Measurements from ENCODE around the gene ITPR1. TPM values are rescaled to one million over a fixed set of nuclear protein-coding genes. Genes with fewer than 3 reads are reported as not detected.
"Not testable (repeated sequence)": the region's sequence is repeated elsewhere in the genome, so short reads cannot be mapped to it uniquely, and the experiment has no call there.

ITPR1 gene
- total RNA-seq, 2 donors from 2014 or later: 5.9 TPM

- DNase-seq: no peak
- Mint-ChIP-seq H3K4me3 (no peak overlapping the region), H3K27ac (no peak overlapping the region), H3K36me3 (ENCODE audit: low read depth) (no peaks in the 10 kb centered on the region), H3K4me1 (peaks cover 15% of the 10 kb centered on the region), H3K27me3 (ENCODE audit: insufficient read depth) (peaks cover 46% of the 10 kb centered on the region), H3K9me3 (no peaks in the 10 kb centered on the region)
- H3K36me3 ChIP-seq (ENCODE audit: control insufficient read depth, insufficient read depth, low read length): no peaks in the 10 kb centered on the region
- no peak for TF ChIP-seq CTCF (conservative IDR thresholded peaks at IDR 0.05)
- no peak overlapping the region for H3K4me3 ChIP-seq (ENCODE audit: low read length)
- no peaks in the 10 kb centered on the region for H3K4me1 ChIP-seq (ENCODE audit: control insufficient read depth, insufficient read depth, low read length)
- H3K9me3 ChIP-seq (ENCODE audit: control insufficient read depth, low read length): no peaks in the 10 kb centered on the region
- no peak overlapping the region for H3K27ac ChIP-seq (ENCODE audit: low read depth, low read length)
- no peak overlapping the region for H3K9ac ChIP-seq (ENCODE audit: extremely low read depth, low read length, poor library complexity, severe bottlenecking)
- WGBS, 2 experiments (ENCODE audit: insufficient coverage in 1 of 2, insufficient read length in 1 of 2): 84 to 96% methylated on average over 3 to 4 of the region's 4 CpGs
- H3K27me3 ChIP-seq (ENCODE audit: control insufficient read depth, insufficient read depth, low read length, poor library complexity, severe bottlenecking): peaks cover 38% of the 10 kb centered on the region
Observed at GRCh38 chr3:4589475-4590097, 96.4 kb downstream of the ITPR1 start.

GRCh38 chr3:4590849-4591248 is 97.7 kb downstream of the ITPR1 start:
- 60 to 92% methylated on average over 2 of the region's 2 CpGs for WGBS, 2 experiments (ENCODE audit: insufficient coverage in 1 of 2, insufficient read length in 1 of 2)
- H3K36me3 ChIP-seq (ENCODE audit: control insufficient read depth, insufficient read depth, low read length); DNase-seq; H3K4me1 ChIP-seq (ENCODE audit: control insufficient read depth, insufficient read depth, low read length); H3K27ac Mint-ChIP-seq; H3K9ac ChIP-seq (ENCODE audit: extremely low read depth, low read length, poor library complexity, severe bottlenecking); H3K27ac ChIP-seq (ENCODE audit: low read depth, low read length); H3K9me3 ChIP-seq (ENCODE audit: control insufficient read depth, low read length); H3K9me3 Mint-ChIP-seq; H3K36me3 Mint-ChIP-seq (ENCODE audit: low read depth); H3K4me3 ChIP-seq (ENCODE audit: low read length); H3K4me3 Mint-ChIP-seq: not testable (repeated sequence)
- peaks cover 31% of the 10 kb centered on the region for H3K27me3 ChIP-seq (ENCODE audit: control insufficient read depth, insufficient read depth, low read length, poor library complexity, severe bottlenecking)
- peaks cover 12% of the 10 kb centered on the region for H3K4me1 Mint-ChIP-seq
- H3K27me3 Mint-ChIP-seq (ENCODE audit: insufficient read depth): peaks cover 45% of the 10 kb centered on the region

GRCh38 chr3:4591669-4592068 is 98.5 kb downstream of the ITPR1 start:
- whole genome bisulfite sequencing, 2 experiments (ENCODE audit: insufficient coverage in 1 of 2, insufficient read length in 1 of 2): 78 to 96% methylated on average over 3 of the region's 3 CpGs
- Mint-ChIP-seq H3K27ac (no peak overlapping the region), H3K4me3 (no peak overlapping the region), H3K36me3 (ENCODE audit: low read depth) (no peaks in the 10 kb centered on the region), H3K27me3 (ENCODE audit: insufficient read depth) (peaks cover 39% of the 10 kb centered on the region), H3K9me3 (no peaks in the 10 kb centered on the region), H3K4me1 (peaks cover 15% of the 10 kb centered on the region)
- DNase-seq: no peak
- Histone ChIP-seq H3K27me3 (ENCODE audit: control insufficient read depth, insufficient read depth, low read length, poor library complexity, severe bottlenecking) (peaks cover 31% of the 10 kb centered on the region), H3K36me3 (ENCODE audit: control insufficient read depth, insufficient read depth, low read length) (no peaks in the 10 kb centered on the region), H3K9ac (ENCODE audit: extremely low read depth, low read length, poor library complexity, severe bottlenecking) (no peak overlapping the region), H3K9me3 (ENCODE audit: control insufficient read depth, low read length) (no peaks in the 10 kb centered on the region), H3K4me3 (ENCODE audit: low read length) (no peak overlapping the region), H3K27ac (ENCODE audit: low read depth, low read length) (no peak overlapping the region), H3K4me1 (ENCODE audit: control insufficient read depth, insufficient read depth, low read length) (no peaks in the 10 kb centered on the region)
- no peak for TF ChIP-seq CTCF (conservative IDR thresholded peaks at IDR 0.05)

GRCh38 chr3:4593014-4593413 is 99.9 kb downstream of the ITPR1 start:
- Mint-ChIP-seq H3K9me3 (no peaks in the 10 kb centered on the region), H3K27ac (no peak overlapping the region), H3K4me3 (no peak overlapping the region), H3K27me3 (ENCODE audit: insufficient read depth) (peaks cover 39% of the 10 kb centered on the region), H3K4me1 (peaks cover 14% of the 10 kb centered on the region), H3K36me3 (ENCODE audit: low read depth) (no peaks in the 10 kb centered on the region)
- no peak overlapping the region for H3K9ac ChIP-seq (ENCODE audit: extremely low read depth, low read length, poor library complexity, severe bottlenecking)
- no peak for DNase-seq
- H3K4me3 ChIP-seq (ENCODE audit: low read length): no peak overlapping the region
- H3K9me3 ChIP-seq (ENCODE audit: control insufficient read depth, low read length): no peaks in the 10 kb centered on the region
- TF ChIP-seq CTCF (conservative IDR thresholded peaks at IDR 0.05): no peak
- H3K27ac ChIP-seq (ENCODE audit: low read depth, low read length): no peak overlapping the region
- no peaks in the 10 kb centered on the region for H3K36me3 ChIP-seq (ENCODE audit: control insufficient read depth, insufficient read depth, low read length)
- no peaks in the 10 kb centered on the region for H3K4me1 ChIP-seq (ENCODE audit: control insufficient read depth, insufficient read depth, low read length)
- WGBS, 2 experiments (ENCODE audit: insufficient coverage in 1 of 2, insufficient read length in 1 of 2): 97 to 100% methylated on average over 1 to 5 of the region's 5 CpGs
- H3K27me3 ChIP-seq (ENCODE audit: control insufficient read depth, insufficient read depth, low read length, poor library complexity, severe bottlenecking): peaks cover 31% of the 10 kb centered on the region
